OCI-LY3 (cell line): ENCODE results near the gene ZCCHC14.
"Not testable (repeated sequence)": the region's sequence is repeated elsewhere in the genome, so short reads cannot be mapped to it uniquely, and the experiment has no call there.

ENCODE experiments used
- EZH2phosphoT487 ChIP-seq: fragments of 200-600 bp; shearing (Covaris generic); IDR thresholded peaks from 2 replicates; pipeline ENCODE4 v1.6.1; 2018; ENCODE audit warnings: antibody characterized with exemption, mixed run types, low read depth
- TF ChIP-seq, protein P1 (sequence below): fragments of 200-600, 300-600 bp; sonication (generic); IDR thresholded peaks from 2 replicates; pipeline ENCODE4 v1.5.1; 2014; ENCODE audit warnings: antibody characterized with exemption, low read length, low read depth

DNA sequence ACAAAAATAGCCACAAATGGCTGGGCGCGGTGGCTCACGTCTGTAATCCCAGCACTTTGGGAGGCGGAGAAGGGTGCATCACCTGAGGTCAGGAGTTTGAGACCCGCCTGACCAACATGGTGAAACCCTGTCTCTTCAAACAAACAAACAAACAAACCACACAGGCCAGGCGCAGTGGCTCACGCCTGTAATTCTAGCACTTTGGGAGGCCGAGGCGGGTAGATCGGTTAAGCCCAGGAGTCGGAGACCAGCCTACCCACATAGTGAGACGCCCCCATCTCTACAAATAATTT lies 108.0 kb downstream of the ZCCHC14 start:
- TF ChIP-seq, protein P1, sequence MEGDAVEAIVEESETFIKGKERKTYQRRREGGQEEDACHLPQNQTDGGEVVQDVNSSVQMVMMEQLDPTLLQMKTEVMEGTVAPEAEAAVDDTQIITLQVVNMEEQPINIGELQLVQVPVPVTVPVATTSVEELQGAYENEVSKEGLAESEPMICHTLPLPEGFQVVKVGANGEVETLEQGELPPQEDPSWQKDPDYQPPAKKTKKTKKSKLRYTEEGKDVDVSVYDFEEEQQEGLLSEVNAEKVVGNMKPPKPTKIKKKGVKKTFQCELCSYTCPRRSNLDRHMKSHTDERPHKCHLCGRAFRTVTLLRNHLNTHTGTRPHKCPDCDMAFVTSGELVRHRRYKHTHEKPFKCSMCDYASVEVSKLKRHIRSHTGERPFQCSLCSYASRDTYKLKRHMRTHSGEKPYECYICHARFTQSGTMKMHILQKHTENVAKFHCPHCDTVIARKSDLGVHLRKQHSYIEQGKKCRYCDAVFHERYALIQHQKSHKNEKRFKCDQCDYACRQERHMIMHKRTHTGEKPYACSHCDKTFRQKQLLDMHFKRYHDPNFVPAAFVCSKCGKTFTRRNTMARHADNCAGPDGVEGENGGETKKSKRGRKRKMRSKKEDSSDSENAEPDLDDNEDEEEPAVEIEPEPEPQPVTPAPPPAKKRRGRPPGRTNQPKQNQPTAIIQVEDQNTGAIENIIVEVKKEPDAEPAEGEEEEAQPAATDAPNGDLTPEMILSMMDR, result not testable (repeated sequence)
- not testable (repeated sequence) for TF ChIP-seq EZH2phosphoT487
